HepG2 (cell line): ENCODE results near the gene NME7.

Experiments used
- GABPA ChIP-seq, 2 experiments: IDR thresholded peaks; 2 replicates each; pipeline ENCODE4 v1.6.1; 2011 to 2016; ENCODE audit warnings: low read depth in 2 of 2, low read length in 1 of 2, missing biosample characterization in 1 of 2, missing genetic modification characterization in 1 of 2
- MXD4 ChIP-seq: IDR thresholded peaks from 2 replicates; pipeline ENCODE4 v1.6.1; 2016; ENCODE audit warnings: mild to moderate bottlenecking, missing biosample characterization, missing genetic modification reagents
- POLR2AphosphoS5 ChIP-seq: IDR thresholded peaks from 2 replicates; pipeline ENCODE4 v1.6.1; 2012; ENCODE audit warnings: low read depth, low read length
- RFXANK ChIP-seq: IDR thresholded peaks from 2 replicates; pipeline ENCODE4 v1.6.1; 2016
- STAT5B ChIP-seq: sonication (generic); formaldehyde crosslinking; IDR thresholded peaks from 2 replicates; pipeline ENCODE4 v1.4.0; 2020; ENCODE audit warnings: missing genetic modification reagents
- TAF1 ChIP-seq: sonication (generic); formaldehyde crosslinking; IDR thresholded peaks from 2 replicates; pipeline ENCODE4 v1.4.0; 2020; ENCODE audit warnings: missing genetic modification reagents
- TEAD2 ChIP-seq: sonication (generic); formaldehyde crosslinking; IDR thresholded peaks from 2 replicates; pipeline ENCODE4 v1.9.0; 2021; ENCODE audit warnings: missing genetic modification reagents
- ZNF224 ChIP-seq: sonication (generic); formaldehyde crosslinking; IDR thresholded peaks from 2 replicates; pipeline ENCODE4 v1.5.0; 2020; ENCODE audit warnings: mild to moderate bottlenecking, missing genetic modification reagents
- TF ChIP-seq, protein P1 (sequence below): sonication (generic); formaldehyde crosslinking; IDR thresholded peaks from 2 replicates; pipeline ENCODE4 v1.5.0; 2020; ENCODE audit warnings: missing genetic modification reagents

DNA sequence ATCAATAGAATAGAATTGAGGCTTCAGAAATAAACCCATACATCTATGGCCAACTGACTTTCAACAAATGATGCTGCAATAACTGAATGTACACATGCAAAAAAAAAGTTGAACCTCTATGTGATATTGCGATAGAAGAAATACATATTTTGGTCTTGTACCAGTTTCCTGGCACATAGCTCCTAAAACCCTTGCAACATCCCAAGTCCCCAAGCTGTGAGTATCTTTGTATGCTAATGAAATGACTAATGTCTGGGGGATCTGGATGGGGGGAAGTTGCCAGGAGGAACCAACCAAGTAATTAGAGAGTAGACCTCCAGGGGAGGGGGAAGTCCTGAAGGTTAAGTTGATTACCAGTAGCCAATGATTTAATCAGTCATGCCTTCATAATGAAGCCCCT lies 24.8 kb upstream of the NME7 start:
- no peak for TF ChIP-seq GABPA (IDR thresholded peaks at IDR 0.05; ENCODE audit: low read depth, low read length)
- no peak for TF ChIP-seq GABPA (CRISPR knock-in tag; IDR thresholded peaks at IDR 0.05; ENCODE audit: low read depth)
- TF ChIP-seq, protein P1, sequence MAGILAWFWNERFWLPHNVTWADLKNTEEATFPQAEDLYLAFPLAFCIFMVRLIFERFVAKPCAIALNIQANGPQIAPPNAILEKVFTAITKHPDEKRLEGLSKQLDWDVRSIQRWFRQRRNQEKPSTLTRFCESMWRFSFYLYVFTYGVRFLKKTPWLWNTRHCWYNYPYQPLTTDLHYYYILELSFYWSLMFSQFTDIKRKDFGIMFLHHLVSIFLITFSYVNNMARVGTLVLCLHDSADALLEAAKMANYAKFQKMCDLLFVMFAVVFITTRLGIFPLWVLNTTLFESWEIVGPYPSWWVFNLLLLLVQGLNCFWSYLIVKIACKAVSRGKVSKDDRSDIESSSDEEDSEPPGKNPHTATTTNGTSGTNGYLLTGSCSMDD (CRISPR knock-in tag), result no peak
- no peak for TF ChIP-seq RFXANK (CRISPR knock-in tag)
- no peak for TF ChIP-seq ZNF224 (CRISPR knock-in tag)
- TF ChIP-seq TAF1 (CRISPR knock-in tag), result no peak
- TF ChIP-seq STAT5B, result no peak
- no peak for TF ChIP-seq MXD4 (CRISPR knock-in tag)
- no peak for TF ChIP-seq TEAD2
- no peak for TF ChIP-seq POLR2AphosphoS5
